ENCODE data around the gene GALNT10.

GALNT10 gene

DNA sequence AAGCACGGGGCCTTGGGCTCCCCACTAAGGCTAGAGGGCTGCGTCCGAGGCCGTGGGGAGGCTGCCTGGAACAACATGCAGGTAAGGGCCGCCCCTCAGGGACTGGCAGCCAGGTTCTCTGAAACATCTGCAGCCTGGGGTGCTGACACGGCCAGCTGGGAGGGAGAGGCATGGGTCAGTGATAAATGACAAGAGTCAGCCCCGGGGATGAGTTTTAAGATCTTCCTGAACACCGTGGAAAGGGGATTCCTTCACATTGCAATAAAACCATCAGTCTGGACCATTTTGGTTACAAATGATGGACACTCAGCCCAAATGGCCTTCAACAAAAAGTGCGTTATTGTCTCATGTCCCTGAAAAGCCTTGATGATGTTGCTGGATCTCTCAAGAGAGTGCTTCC is 222.4 kb downstream of the GALNT10 start:
- TF ChIP-seq TOX (CRISPR knock-in tag; IDR thresholded peaks at IDR 0.05; ENCODE audit: borderline replicate concordance) (no peak), OSR1 (CRISPR knock-in tag; IDR thresholded peaks at IDR 0.05) (no peak), ZFP3 (CRISPR knock-in tag; IDR thresholded peaks at IDR 0.05) (no peak), SNAI2 (CRISPR knock-in tag; IDR thresholded peaks at IDR 0.05) (no peak), ZNF70 (CRISPR knock-in tag; IDR thresholded peaks at IDR 0.05) (no peak), CSDC2 (CRISPR knock-in tag; IDR thresholded peaks at IDR 0.05) (no peak), ZC3H10 (CRISPR knock-in tag; IDR thresholded peaks at IDR 0.05) (no peak), GLIS3 (CRISPR knock-in tag; IDR thresholded peaks at IDR 0.05) (no peak), TCF4 (CRISPR knock-in tag; IDR thresholded peaks at IDR 0.05; ENCODE audit: borderline replicate concordance) (no peak), RARB (CRISPR knock-in tag; IDR thresholded peaks at IDR 0.05) (no peak), BACH2 (CRISPR knock-in tag; IDR thresholded peaks at IDR 0.05; ENCODE audit: borderline replicate concordance) (no peak), PPARA (CRISPR knock-in tag; IDR thresholded peaks at IDR 0.05; ENCODE audit: borderline replicate concordance) (no peak), ZNF565 (CRISPR knock-in tag; conservative IDR thresholded peaks at IDR 0.05; ENCODE audit: low read depth) (no peak), ESRRG (CRISPR knock-in tag; IDR thresholded peaks at IDR 0.05) (no peak)
- TF ChIP-seq, protein P1, sequence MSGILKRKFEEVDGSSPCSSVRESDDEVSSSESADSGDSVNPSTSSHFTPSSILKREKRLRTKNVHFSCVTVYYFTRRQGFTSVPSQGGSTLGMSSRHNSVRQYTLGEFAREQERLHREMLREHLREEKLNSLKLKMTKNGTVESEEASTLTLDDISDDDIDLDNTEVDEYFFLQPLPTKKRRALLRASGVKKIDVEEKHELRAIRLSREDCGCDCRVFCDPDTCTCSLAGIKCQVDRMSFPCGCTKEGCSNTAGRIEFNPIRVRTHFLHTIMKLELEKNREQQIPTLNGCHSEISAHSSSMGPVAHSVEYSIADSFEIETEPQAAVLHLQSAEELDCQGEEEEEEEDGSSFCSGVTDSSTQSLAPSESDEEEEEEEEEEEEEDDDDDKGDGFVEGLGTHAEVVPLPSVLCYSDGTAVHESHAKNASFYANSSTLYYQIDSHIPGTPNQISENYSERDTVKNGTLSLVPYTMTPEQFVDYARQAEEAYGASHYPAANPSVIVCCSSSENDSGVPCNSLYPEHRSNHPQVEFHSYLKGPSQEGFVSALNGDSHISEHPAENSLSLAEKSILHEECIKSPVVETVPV (CRISPR knock-in tag; IDR thresholded peaks at IDR 0.05): no peak
- TF ChIP-seq, protein P2, sequence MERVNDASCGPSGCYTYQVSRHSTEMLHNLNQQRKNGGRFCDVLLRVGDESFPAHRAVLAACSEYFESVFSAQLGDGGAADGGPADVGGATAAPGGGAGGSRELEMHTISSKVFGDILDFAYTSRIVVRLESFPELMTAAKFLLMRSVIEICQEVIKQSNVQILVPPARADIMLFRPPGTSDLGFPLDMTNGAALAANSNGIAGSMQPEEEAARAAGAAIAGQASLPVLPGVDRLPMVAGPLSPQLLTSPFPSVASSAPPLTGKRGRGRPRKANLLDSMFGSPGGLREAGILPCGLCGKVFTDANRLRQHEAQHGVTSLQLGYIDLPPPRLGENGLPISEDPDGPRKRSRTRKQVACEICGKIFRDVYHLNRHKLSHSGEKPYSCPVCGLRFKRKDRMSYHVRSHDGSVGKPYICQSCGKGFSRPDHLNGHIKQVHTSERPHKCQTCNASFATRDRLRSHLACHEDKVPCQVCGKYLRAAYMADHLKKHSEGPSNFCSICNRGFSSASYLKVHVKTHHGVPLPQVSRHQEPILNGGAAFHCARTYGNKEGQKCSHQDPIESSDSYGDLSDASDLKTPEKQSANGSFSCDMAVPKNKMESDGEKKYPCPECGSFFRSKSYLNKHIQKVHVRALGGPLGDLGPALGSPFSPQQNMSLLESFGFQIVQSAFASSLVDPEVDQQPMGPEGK (CRISPR knock-in tag; IDR thresholded peaks at IDR 0.05; ENCODE audit: borderline replicate concordance): no peak
- TF ChIP-seq, protein P3, sequence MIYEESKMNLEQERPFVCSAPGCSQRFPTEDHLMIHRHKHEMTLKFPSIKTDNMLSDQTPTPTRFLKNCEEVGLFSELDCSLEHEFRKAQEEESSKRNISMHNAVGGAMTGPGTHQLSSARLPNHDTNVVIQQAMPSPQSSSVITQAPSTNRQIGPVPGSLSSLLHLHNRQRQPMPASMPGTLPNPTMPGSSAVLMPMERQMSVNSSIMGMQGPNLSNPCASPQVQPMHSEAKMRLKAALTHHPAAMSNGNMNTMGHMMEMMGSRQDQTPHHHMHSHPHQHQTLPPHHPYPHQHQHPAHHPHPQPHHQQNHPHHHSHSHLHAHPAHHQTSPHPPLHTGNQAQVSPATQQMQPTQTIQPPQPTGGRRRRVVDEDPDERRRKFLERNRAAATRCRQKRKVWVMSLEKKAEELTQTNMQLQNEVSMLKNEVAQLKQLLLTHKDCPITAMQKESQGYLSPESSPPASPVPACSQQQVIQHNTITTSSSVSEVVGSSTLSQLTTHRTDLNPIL (CRISPR knock-in tag; IDR thresholded peaks at IDR 0.05; ENCODE audit: low read depth): no peak
- TF ChIP-seq, protein P4, sequence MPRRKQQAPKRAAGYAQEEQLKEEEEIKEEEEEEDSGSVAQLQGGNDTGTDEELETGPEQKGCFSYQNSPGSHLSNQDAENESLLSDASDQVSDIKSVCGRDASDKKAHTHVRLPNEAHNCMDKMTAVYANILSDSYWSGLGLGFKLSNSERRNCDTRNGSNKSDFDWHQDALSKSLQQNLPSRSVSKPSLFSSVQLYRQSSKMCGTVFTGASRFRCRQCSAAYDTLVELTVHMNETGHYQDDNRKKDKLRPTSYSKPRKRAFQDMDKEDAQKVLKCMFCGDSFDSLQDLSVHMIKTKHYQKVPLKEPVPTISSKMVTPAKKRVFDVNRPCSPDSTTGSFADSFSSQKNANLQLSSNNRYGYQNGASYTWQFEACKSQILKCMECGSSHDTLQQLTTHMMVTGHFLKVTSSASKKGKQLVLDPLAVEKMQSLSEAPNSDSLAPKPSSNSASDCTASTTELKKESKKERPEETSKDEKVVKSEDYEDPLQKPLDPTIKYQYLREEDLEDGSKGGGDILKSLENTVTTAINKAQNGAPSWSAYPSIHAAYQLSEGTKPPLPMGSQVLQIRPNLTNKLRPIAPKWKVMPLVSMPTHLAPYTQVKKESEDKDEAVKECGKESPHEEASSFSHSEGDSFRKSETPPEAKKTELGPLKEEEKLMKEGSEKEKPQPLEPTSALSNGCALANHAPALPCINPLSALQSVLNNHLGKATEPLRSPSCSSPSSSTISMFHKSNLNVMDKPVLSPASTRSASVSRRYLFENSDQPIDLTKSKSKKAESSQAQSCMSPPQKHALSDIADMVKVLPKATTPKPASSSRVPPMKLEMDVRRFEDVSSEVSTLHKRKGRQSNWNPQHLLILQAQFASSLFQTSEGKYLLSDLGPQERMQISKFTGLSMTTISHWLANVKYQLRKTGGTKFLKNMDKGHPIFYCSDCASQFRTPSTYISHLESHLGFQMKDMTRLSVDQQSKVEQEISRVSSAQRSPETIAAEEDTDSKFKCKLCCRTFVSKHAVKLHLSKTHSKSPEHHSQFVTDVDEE (CRISPR knock-in tag; IDR thresholded peaks at IDR 0.05): no peak
- no peak for ATAC-seq

DNA sequence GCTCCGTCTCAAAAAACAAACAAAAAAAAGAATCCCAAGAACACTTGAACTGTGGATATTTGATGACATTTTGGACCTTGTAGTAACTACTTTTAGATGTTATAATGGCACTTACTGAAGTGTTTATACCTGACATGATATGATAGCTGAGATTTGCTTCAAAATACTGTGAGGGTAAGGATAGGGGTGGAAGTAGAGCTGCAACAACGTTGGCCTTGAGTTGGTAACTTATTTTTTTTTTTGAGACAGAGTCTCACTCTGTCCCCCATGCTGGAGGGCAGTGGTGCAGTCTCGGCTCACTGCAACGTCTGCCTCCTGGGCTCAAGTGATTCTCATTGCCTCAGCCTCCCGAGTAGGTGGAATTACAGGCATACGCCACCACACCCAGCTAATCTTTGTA is 224.6 kb downstream of the GALNT10 start:
- TF ChIP-seq, protein P4 (CRISPR knock-in tag; IDR thresholded peaks at IDR 0.05): no peak
- TF ChIP-seq ZC3H10 (CRISPR knock-in tag; IDR thresholded peaks at IDR 0.05) (no peak), BACH2 (CRISPR knock-in tag; IDR thresholded peaks at IDR 0.05; ENCODE audit: borderline replicate concordance) (no peak), PPARA (CRISPR knock-in tag; IDR thresholded peaks at IDR 0.05; ENCODE audit: borderline replicate concordance) (no peak), RARB (CRISPR knock-in tag; IDR thresholded peaks at IDR 0.05) (no peak), GLIS3 (CRISPR knock-in tag; IDR thresholded peaks at IDR 0.05) (no peak), OSR1 (CRISPR knock-in tag; IDR thresholded peaks at IDR 0.05) (no peak), ZFP30 (CRISPR knock-in tag; IDR thresholded peaks at IDR 0.05) (no peak), ZNF8 (CRISPR knock-in tag; IDR thresholded peaks at IDR 0.05) (no peak), CSDC2 (CRISPR knock-in tag; IDR thresholded peaks at IDR 0.05) (no peak), TCF4 (CRISPR knock-in tag; IDR thresholded peaks at IDR 0.05; ENCODE audit: borderline replicate concordance) (no peak), ZFP3 (CRISPR knock-in tag; IDR thresholded peaks at IDR 0.05) (no peak), ZNF70 (CRISPR knock-in tag; IDR thresholded peaks at IDR 0.05) (no peak), SNAI2 (CRISPR knock-in tag; IDR thresholded peaks at IDR 0.05) (no peak), ISL1 (CRISPR knock-in tag; IDR thresholded peaks at IDR 0.05) (no peak)
- TF ChIP-seq, protein P2 (CRISPR knock-in tag; IDR thresholded peaks at IDR 0.05; ENCODE audit: borderline replicate concordance): no peak
- TF ChIP-seq, protein P5, sequence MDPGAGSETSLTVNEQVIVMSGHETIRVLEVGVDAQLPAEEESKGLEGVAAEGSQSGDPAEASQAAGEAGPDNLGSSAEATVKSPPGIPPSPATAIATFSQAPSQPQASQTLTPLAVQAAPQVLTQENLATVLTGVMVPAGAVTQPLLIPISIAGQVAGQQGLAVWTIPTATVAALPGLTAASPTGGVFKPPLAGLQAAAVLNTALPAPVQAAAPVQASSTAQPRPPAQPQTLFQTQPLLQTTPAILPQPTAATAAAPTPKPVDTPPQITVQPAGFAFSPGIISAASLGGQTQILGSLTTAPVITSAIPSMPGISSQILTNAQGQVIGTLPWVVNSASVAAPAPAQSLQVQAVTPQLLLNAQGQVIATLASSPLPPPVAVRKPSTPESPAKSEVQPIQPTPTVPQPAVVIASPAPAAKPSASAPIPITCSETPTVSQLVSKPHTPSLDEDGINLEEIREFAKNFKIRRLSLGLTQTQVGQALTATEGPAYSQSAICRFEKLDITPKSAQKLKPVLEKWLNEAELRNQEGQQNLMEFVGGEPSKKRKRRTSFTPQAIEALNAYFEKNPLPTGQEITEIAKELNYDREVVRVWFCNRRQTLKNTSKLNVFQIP (CRISPR knock-in tag; IDR thresholded peaks at IDR 0.05; ENCODE audit: borderline replicate concordance, low read depth): no peak
- no peak for ATAC-seq
